Mucosa of stomach (tissue), 1 donor: Measurements from ENCODE around the gene BCAR1.
"Not testable (repeated sequence)": the region's sequence is repeated elsewhere in the genome, so short reads cannot be mapped to it uniquely, and the experiment has no call there.

Experiments
- H3K27me3 ChIP-seq: one replicate; pipeline ENCODE4 v1.7.0; 2013; ENCODE audit warnings: mild to moderate bottlenecking, low read length; ENCODE audit not compliant: control insufficient read depth, insufficient read depth
- H3K36me3 ChIP-seq: one replicate; pipeline ENCODE4 v1.7.0; 2013; ENCODE audit warnings: low read length; ENCODE audit not compliant: control insufficient read depth, insufficient read depth
- H3K4me1 ChIP-seq: one replicate; pipeline ENCODE4 v1.7.0; 2013; ENCODE audit warnings: mild to moderate bottlenecking, low read length; ENCODE audit not compliant: control insufficient read depth, insufficient read depth
- H3K4me3 ChIP-seq: one replicate; pipeline ENCODE4 v1.7.0; 2013; ENCODE audit warnings: low read length
- H3K9ac ChIP-seq: one replicate; pipeline ENCODE4 v1.7.0; 2013; ENCODE audit warnings: mild to moderate bottlenecking, low read length, moderate library complexity
- H3K9me3 ChIP-seq: one replicate; pipeline ENCODE4 v1.7.0; 2013; ENCODE audit warnings: mild to moderate bottlenecking, low read length, moderate library complexity; ENCODE audit not compliant: control insufficient read depth
- donor health status: Pancreatic carcinoma.

BCAR1 gene

GRCh38 chr16:75249441-75249840 is 2.0 kb downstream of the BCAR1 start:
- Histone ChIP-seq H3K27me3 (no peaks in the 10 kb centered on the region), H3K9ac (peak overlapping the region; percentile 97), H3K9me3 (no peaks in the 10 kb centered on the region), H3K36me3 (no peaks in the 10 kb centered on the region), H3K4me1 (peaks cover 79% of the 10 kb centered on the region), H3K4me3 (peak overlapping the region; percentile 58)

GRCh38 chr16:75248536-75249380 is 2.7 kb downstream of the BCAR1 start:
- Histone ChIP-seq H3K9ac (peak overlapping the region; percentile 97), H3K4me1 (peaks cover 80% of the 10 kb centered on the region), H3K9me3 (no peaks in the 10 kb centered on the region), H3K4me3 (peak overlapping the region; percentile 58), H3K27me3 (no peaks in the 10 kb centered on the region), H3K36me3 (no peaks in the 10 kb centered on the region)

DNA sequence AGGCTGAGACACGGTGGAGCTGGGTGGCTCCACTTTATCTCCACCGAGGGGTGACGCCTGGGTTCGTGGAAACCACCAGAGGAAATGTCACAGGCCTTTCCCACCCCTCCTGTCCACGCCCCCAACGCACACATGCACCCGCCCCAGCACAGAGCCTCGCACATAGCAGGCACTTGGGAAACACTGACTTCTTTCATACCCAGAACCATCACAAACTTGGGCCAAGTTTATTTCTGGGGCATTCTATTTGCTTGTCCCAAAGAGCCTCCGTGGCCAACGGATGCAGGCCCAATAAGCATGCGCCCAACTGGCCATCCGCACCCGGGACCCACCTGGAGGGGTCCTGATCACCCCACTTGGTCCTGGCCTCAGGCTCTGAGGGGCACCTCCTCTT is 3.3 kb downstream of the BCAR1 start:
- Histone ChIP-seq H3K36me3 (peaks cover 2% of the 10 kb centered on the region), H3K4me3 (peak overlapping the region; percentile 58), H3K9me3 (no peaks in the 10 kb centered on the region), H3K27me3 (no peaks in the 10 kb centered on the region), H3K4me1 (peaks cover 82% of the 10 kb centered on the region), H3K9ac (peak overlapping the region; percentile 97)

- H3K9me3 ChIP-seq = no peaks in the 10 kb centered on the region
- peaks cover 11% of the 10 kb centered on the region for H3K36me3 ChIP-seq
- H3K27me3 ChIP-seq = no peaks in the 10 kb centered on the region
- H3K4me3 ChIP-seq = no peak overlapping the region
- H3K4me1 ChIP-seq = peaks cover 76% of the 10 kb centered on the region
- peak overlapping the region; percentile 97 for H3K9ac ChIP-seq
Observed at GRCh38 chr16:75247249-75247648, 4.2 kb downstream of the BCAR1 start.

GRCh38 chr16:75246504-75247205 is 4.8 kb downstream of the BCAR1 start:
- Histone ChIP-seq H3K4me3 (no peak overlapping the region), H3K36me3 (peaks cover 17% of the 10 kb centered on the region), H3K27me3 (no peaks in the 10 kb centered on the region), H3K4me1 (peaks cover 73% of the 10 kb centered on the region), H3K9me3 (no peaks in the 10 kb centered on the region), H3K9ac (peak overlapping the region; percentile 97)

DNA sequence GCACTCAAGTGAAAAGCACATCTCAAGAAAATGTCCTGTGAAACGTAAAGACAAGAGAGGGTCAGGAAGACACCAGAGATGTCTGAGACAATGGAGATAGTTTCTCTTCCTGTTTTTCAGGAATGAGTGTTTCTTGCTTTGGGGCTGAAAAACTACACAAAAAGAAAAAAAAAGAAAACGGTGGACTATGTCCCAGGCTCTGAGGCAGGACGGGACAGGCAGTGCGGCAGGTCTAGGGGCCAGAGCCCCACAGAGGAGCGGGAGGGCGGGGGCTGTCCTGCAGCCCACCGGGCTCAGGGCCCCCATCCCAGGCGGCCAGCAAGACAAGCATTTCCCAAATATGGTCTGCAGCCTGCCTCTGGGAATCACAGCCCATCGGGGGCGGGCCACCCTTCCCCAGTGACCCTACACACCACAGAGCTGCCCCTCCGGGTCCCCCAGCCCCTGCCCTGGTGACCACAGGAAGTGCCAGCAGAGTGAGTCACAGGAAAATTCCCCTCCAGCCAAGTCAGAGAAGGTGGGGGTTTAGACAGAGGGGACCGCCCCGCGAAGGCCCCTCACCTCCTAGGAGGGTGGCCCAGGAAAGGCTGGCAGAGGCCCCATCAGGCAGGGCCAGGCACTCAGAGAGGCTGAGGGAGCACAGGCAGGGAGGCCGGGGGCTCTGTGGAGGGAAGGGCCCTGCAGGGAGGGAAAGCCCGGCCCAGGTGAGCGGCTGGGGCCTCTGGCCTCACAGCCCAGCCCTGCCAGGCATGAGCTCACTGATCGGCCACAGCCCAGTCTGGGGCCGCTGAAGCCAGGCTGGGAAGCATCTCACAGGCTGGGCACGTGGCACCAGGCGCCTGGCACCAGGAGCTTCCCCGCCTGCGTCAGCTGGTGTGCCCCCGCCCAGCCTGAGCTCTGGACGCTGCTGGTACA is 6.3 kb downstream of the BCAR1 start:
- Histone ChIP-seq H3K9ac (peak overlapping the region; percentile 97), H3K4me3 (no peak overlapping the region), H3K4me1 (peaks cover 75% of the 10 kb centered on the region), H3K9me3 (no peaks in the 10 kb centered on the region), H3K27me3 (no peaks in the 10 kb centered on the region), H3K36me3 (peaks cover 25% of the 10 kb centered on the region)

- no peaks in the 10 kb centered on the region for H3K9me3 ChIP-seq
- peak overlapping the region; percentile 66 for H3K9ac ChIP-seq
- H3K4me3 ChIP-seq = no peak overlapping the region
- peaks cover 25% of the 10 kb centered on the region for H3K36me3 ChIP-seq
- no peaks in the 10 kb centered on the region for H3K27me3 ChIP-seq
- peaks cover 67% of the 10 kb centered on the region for H3K4me1 ChIP-seq
Observed at GRCh38 chr16:75244225-75244809, 7.1 kb downstream of the BCAR1 start.

DNA sequence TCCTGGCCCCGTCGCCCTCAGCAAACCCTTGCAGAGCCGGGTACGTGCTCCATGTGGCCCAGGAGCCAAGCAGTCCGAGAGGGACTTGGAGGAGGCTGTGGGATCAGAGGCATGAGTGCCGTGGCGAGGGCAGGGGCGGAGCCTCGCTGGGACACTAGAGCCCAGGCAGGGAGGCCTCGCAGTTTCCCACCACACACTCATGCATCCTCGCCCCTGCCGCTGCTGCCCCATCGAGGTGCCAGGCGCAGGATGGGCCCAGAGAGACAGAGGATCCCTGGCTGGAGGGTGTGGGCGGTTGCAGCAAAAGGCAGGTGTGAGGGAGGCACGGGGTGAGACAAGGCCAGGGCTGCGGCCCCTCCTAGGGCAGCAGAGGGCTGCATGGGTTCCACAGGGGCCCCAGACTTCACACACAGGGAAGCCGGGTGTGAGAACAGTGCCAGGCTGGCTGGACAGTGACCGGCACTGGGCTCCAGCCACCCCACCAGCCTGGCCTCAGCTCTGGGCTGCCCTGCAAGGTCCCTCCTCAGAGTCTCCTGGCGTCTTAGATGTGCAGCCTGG is 7.7 kb downstream of the BCAR1 start:
- peak overlapping the region; percentile 23 for H3K9ac ChIP-seq
- no peak overlapping the region for H3K4me3 ChIP-seq
- H3K36me3 ChIP-seq = peaks cover 25% of the 10 kb centered on the region
- peaks cover 67% of the 10 kb centered on the region for H3K4me1 ChIP-seq
- H3K9me3 ChIP-seq = no peaks in the 10 kb centered on the region
- no peaks in the 10 kb centered on the region for H3K27me3 ChIP-seq

GRCh38 chr16:75242436-75243078 is 8.9 kb downstream of the BCAR1 start:
- Histone ChIP-seq H3K36me3 (peaks cover 25% of the 10 kb centered on the region), H3K4me1 (peaks cover 57% of the 10 kb centered on the region)
- H3K27me3 ChIP-seq, H3K9me3 ChIP-seq, H3K4me3 ChIP-seq, H3K9ac ChIP-seq: not testable (repeated sequence)

GRCh38 chr16:75241955-75242354 is 9.5 kb downstream of the BCAR1 start:
- Histone ChIP-seq H3K27me3 (no peaks in the 10 kb centered on the region), H3K4me1 (peaks cover 51% of the 10 kb centered on the region), H3K4me3 (no peak overlapping the region), H3K9ac (no peak overlapping the region), H3K36me3 (peaks cover 25% of the 10 kb centered on the region), H3K9me3 (no peaks in the 10 kb centered on the region)

- no peaks in the 10 kb centered on the region for H3K9me3 ChIP-seq
- no peaks in the 10 kb centered on the region for H3K27me3 ChIP-seq
- H3K4me1 ChIP-seq = peaks cover 45% of the 10 kb centered on the region
- H3K4me3 ChIP-seq = no peak overlapping the region
- H3K9ac ChIP-seq = no peak overlapping the region
- peaks cover 25% of the 10 kb centered on the region for H3K36me3 ChIP-seq
Observed at GRCh38 chr16:75241412-75241811, 10.0 kb downstream of the BCAR1 start.
